ENCODE measurements around the gene LRRFIP1.

Gene LRRFIP1

DNA sequence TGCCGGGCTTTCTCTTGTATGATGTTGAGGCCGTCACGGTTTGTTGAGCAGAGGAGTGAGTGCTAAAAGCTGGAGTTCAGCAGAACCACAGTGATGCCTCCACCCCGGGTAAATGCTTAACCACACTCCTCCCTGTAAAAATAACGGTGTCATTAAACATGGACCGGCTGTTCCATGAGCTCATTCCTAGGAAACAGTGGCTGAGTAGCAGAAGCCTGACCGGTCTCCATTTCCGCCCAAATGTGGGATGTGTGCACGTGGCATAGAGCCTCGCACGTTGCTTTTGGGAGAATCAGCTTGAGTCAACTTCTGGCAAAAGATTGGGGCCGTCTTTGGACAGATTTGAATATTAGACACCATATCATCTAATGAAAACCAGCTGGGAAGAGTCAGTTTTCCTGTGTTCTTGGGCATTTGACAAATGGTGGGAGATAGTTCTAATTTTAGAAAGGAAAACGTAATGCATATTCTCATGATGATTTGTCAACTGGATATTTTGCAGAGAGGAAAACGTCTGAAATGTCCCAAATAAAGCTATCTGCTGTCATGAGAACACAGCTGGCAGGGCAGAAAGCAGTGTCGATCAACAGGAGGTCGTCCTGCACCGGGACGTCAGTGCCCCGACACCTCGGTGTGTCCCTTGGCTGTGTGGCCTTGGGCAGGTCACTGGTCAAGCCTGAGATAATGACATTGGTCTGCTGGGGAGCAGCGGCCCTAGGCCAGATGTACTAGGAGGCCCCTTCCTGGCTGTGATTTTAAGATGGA is 42.4 kb downstream of the LRRFIP1 start:
- TF ChIP-seq, protein P1, sequence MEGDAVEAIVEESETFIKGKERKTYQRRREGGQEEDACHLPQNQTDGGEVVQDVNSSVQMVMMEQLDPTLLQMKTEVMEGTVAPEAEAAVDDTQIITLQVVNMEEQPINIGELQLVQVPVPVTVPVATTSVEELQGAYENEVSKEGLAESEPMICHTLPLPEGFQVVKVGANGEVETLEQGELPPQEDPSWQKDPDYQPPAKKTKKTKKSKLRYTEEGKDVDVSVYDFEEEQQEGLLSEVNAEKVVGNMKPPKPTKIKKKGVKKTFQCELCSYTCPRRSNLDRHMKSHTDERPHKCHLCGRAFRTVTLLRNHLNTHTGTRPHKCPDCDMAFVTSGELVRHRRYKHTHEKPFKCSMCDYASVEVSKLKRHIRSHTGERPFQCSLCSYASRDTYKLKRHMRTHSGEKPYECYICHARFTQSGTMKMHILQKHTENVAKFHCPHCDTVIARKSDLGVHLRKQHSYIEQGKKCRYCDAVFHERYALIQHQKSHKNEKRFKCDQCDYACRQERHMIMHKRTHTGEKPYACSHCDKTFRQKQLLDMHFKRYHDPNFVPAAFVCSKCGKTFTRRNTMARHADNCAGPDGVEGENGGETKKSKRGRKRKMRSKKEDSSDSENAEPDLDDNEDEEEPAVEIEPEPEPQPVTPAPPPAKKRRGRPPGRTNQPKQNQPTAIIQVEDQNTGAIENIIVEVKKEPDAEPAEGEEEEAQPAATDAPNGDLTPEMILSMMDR (IDR thresholded peaks at IDR 0.05; ENCODE audit: borderline replicate concordance, control extremely low read depth, extremely low read depth, insufficient read depth, missing control alignments): no peak
- in situ Hi-C loops (cut with MboI; ENCODE audit: low sequenced_read_pairs, unreplicated experiment): no loop called here
- DNase-seq (ENCODE audit: low spot score): peak; percentile 75

DNA sequence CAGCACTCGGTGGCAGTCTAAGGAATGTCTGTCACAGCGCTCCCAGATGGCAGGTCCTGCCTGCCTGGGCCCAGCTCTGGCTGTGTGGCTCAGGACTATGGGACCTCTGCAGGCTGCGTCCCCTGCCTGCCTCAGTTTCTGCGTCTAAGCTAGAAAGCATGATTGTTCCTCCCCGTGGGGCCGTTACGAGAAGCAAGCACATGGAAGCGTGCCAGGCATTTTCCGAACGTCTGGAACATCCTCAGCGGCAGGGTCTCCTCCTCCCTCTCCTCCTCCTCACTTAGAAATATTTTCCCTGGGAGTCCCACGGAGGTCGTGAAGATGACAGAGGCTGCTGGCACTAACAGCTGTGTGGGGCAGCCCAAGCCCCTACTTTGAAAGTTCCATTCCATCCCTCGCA is 43.3 kb downstream of the LRRFIP1 start:
- in situ Hi-C loops (cut with MboI; ENCODE audit: low sequenced_read_pairs, unreplicated experiment): no loop called here
- TF ChIP-seq, protein P1 (IDR thresholded peaks at IDR 0.05; ENCODE audit: borderline replicate concordance, control extremely low read depth, extremely low read depth, insufficient read depth, missing control alignments): no peak

DNA sequence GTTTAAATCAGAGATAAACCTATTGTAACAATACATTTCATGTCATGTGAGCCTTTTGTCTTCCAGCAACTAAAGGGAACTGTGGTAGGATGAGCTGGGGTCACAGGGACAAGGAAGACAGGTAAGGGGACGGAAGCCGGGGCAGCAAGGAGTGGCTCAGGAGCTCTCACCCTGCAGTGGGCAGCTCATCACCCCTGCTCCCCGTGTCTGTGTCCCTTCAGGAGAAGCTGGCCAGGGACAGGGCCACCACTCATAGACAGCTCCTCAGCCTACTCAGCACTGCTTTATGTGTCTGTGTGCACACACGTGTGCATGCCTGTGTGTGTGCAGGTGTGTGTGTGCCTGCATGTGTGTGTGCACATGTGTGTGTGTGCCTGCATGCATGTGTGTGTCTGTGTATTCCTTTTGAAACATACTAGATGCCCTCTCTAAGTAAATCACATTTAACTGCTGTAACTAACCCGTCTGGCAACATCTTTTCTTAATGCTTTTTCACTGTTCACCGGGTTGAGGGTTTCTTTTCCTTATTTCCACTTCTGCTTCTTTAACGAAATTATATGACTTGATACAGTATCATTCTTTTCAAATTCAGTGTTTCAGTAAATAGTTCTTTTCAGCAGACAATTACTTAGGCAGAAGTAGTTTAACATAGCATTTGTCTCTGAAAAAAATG is 44.2 kb downstream of the LRRFIP1 start:
- DNase-seq (ENCODE audit: low spot score): no peak
- in situ Hi-C loops (cut with MboI; ENCODE audit: low sequenced_read_pairs, unreplicated experiment): no loop called here
- TF ChIP-seq, protein P1 (IDR thresholded peaks at IDR 0.05; ENCODE audit: borderline replicate concordance, control extremely low read depth, extremely low read depth, insufficient read depth, missing control alignments): no peak

More for the DNA sequence above, 43.3 kb downstream of the LRRFIP1 start:
- no peak for DNase-seq (ENCODE audit: low spot score)

DNA sequence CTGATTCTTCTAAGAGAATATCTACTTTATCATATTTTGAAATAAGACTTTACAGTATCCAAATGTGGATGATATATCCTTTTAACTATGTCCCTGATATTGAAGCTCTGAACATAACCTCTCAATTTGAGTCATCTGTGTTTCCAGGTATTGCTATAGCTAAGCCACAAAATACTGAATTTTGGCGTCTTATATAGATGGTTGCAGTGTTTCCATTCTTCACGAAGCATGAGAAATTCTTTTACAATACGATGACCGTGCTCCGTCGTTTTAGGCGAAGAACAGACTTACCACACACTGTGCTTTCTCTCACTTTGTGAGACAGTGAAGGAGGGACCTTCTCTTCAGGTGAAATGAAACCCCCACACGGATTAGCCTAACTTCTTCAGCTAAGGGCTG is 45.3 kb downstream of the LRRFIP1 start:
- TF ChIP-seq, protein P1 (IDR thresholded peaks at IDR 0.05; ENCODE audit: borderline replicate concordance, control extremely low read depth, extremely low read depth, insufficient read depth, missing control alignments): no peak
- no peak for DNase-seq (ENCODE audit: low spot score)
- in situ Hi-C loops (cut with MboI; ENCODE audit: low sequenced_read_pairs, unreplicated experiment): no loop called here

DNA sequence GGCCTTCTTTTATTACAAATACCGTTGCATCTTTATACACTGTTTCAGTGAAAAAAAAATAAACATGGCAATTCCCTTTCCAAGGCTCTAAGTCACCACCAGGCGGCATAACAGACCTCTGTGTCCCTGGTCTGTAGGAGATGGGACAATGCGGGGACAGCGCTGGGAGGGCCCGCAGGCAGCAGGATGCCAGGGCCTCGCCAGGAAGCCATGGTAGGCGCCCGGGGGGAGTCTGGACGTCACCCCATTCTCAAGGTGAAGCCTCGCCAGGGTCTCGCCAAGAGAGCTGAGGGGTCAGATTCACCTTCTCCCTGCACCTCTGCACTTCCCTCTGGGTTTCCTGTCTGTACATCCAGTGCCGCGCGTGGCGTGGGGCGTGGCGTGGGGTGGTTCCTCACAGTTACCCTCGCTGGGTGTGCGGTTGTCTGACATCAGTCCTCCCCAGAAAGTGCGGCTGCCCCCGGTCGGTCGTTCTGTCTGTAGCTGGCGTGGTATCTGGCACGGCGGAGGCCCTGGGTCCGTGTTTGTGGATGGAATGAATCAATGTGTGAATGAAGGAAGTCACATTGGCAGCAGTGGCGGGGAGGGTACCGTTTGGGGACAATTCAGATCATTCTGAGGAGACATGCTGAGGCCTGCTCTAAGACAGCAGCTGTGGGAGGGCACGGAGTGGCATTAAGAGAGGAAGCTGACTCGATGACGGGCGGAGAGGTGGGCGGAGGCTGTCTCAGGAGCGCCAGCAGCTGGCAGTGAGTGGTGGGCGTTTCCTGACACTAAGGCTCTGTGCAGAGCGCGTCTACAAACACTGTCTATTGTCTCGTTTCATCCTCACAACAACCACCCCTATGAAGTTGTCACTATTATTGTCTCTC is 46.0 kb downstream of the LRRFIP1 start:
- TF ChIP-seq, protein P1 (IDR thresholded peaks at IDR 0.05; ENCODE audit: borderline replicate concordance, control extremely low read depth, extremely low read depth, insufficient read depth, missing control alignments): peak; percentile 60
- in situ Hi-C loops (cut with MboI; ENCODE audit: low sequenced_read_pairs, unreplicated experiment): no loop called here
- peak; percentile 69 for DNase-seq (ENCODE audit: low spot score)

DNA sequence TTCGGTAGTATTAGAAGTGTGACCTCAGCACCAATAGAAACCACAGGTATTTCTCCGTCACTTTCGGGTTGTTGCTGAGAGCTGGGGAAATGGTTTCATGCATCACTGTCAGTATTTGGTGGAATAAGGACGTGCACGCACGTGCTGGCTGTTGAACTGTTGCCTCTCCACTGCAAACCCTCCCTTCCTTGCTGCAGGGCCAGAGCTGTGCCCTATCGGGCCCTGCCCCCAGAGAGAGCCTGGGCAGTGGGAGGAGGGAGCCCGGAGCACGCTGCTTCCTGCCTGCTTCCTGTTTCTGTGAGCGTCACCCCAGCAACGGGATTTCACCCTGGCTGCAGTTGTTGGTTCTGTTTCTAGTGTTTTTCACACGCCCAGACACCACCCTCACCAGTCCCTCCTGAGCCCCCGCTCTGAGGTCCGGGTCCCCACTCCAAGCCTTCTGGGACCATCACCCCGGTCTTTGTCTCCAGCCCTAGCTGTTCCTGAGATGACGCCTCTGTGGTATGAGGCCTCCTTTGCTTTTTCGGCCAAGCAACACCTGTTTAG is 47.4 kb downstream of the LRRFIP1 start:
- in situ Hi-C loops (cut with MboI; ENCODE audit: low sequenced_read_pairs, unreplicated experiment): no loop called here
- DNase-seq (ENCODE audit: low spot score): peak; percentile 83
- TF ChIP-seq, protein P1 (IDR thresholded peaks at IDR 0.05; ENCODE audit: borderline replicate concordance, control extremely low read depth, extremely low read depth, insufficient read depth, missing control alignments): no peak
